Right cardiac atrium (tissue), 5 donors: ENCODE data around the gene MKKS. TPM values are rescaled to one million over a fixed set of nuclear protein-coding genes. Genes with fewer than 3 reads are reported as not detected.

Experiments
- ATAC-seq, 2 donors: fragments of 200-7000 bp; cut with Tn5 transposase; one replicate each; pipeline versions ENCODE4 v1.8.0 to v1.9.1; 2020; ENCODE audit warnings: moderate library complexity in 2 of 2, mild to moderate bottlenecking in 1 of 2
- DNase-seq, 3 donors: peaks; one replicate each; pipeline ENCODE4 v3.0.0-alpha.2; 2020
- H3K27ac ChIP-seq: one replicate; pipeline ENCODE4 v1.5.1; 2013; ENCODE audit warnings: mild to moderate bottlenecking, low read length, control low read depth, moderate library complexity
- H3K27me3 ChIP-seq: one replicate; pipeline ENCODE4 v1.6.1; 2013; ENCODE audit not compliant: control insufficient read depth, insufficient read depth
- H3K4me1 ChIP-seq: one replicate; pipeline ENCODE4 v1.6.1; 2013; ENCODE audit warnings: low read length; ENCODE audit not compliant: control insufficient read depth, insufficient read depth
- H3K4me3 ChIP-seq: one replicate; pipeline ENCODE4 v1.5.1; 2013; ENCODE audit warnings: low read length, control low read depth
- H3K9me3 ChIP-seq: one replicate; pipeline ENCODE4 v1.6.1; 2013; ENCODE audit warnings: low read length; ENCODE audit not compliant: control insufficient read depth
- WGBS: extraction: QIAGEN DNeasy Blood & Tissue Kit; methylation state at CpG from one replicate; pipeline ENCODE4 v1.1.7; 2013; 5-methylcytosine and 5-hydroxymethylcytosine counted together
- intact Hi-C, 4 donors: fragments of 100-400 bp; cut with DNase I; formaldehyde crosslinking; loops; one replicate each; pipeline versions ENCODE4 v1.11.0 to v1.14.0; 2022 to 2023
- polyA plus RNA-seq: library from polyadenylated mRNA; stranded (reverse); fragments of 200-250 nt; gene quantifications from one replicate; pipeline ENCODE4 v1.2.3, GENCODE V29; 2013
- total RNA-seq, 4 donors: library from RNA; stranded (reverse); fragmentation: NEBNext Ultra II Directional; extraction: Animal tissue kit (Norgen Biotek cat#: 25700); gene quantifications; one replicate each; pipeline ENCODE4 v1.2.1, GENCODE V29; 2021
- donor health status: healthy with polysubstance abuse.
- donor health status: DM: no; HTN: yes; CAD: no.
- donor health status: DM: no; HTN: no; CAD: no.
- donor health status: DM: no; HTN: yes; CAD: no; lungs with severe emphysema.
- donor health status: DM: yes; HTN: yes; CAD: no.

MKKS gene
- total and polyA plus RNA-seq, 5 donors = 20.0 to 32.3 (median 28.8) TPM

DNA sequence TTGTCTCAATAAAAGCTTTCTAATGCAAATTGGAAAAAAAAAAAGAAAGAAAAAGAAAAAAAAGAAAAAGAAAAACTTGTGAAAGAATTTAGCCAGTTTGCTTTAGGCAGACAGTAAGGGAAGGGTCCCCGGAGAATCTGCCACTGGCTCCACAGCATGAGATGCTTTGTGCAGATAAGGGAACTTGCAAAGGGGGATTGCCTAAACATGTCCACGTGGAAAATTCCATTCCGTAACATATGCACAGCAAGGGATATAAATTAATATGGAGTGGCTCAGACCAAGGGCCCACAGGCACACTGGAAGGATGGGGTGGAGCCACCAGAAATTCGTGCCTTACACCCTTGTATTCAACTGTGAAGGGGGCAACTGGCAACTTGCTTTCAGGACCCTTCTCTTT is 45.4 kb downstream of the MKKS start:
- Histone ChIP-seq H3K9me3 (no peaks in the 10 kb centered on the region), H3K27me3 (no peaks in the 10 kb centered on the region), H3K4me3 (no peak overlapping the region), H3K4me1 (no peaks in the 10 kb centered on the region), H3K27ac (no peak overlapping the region)
- 78% methylated on average over 4 of the region's 4 CpGs for WGBS
- intact Hi-C loops = no loop called here
- ATAC-seq (no peak), DNase-seq (no peak)

- 92% methylated on average over 4 of the region's 4 CpGs for WGBS
- Histone ChIP-seq H3K27me3 (no peaks in the 10 kb centered on the region), H3K4me1 (no peaks in the 10 kb centered on the region), H3K4me3 (no peak overlapping the region), H3K27ac (no peak overlapping the region), H3K9me3 (no peaks in the 10 kb centered on the region)
- no peak for ATAC-seq
- intact Hi-C loops = no loop called here
- DNase-seq = no peak
These were observed 46.3 kb downstream of the MKKS start for GRCh38 chr20:10387686-10388085.

GRCh38 chr20:10385850-10386544 is 48.0 kb downstream of the MKKS start:
- no peak for DNase-seq
- Histone ChIP-seq H3K4me1 (no peaks in the 10 kb centered on the region), H3K27me3 (no peaks in the 10 kb centered on the region), H3K4me3 (no peak overlapping the region), H3K9me3 (no peaks in the 10 kb centered on the region), H3K27ac (no peak overlapping the region)
- intact Hi-C loops = no loop called here
- whole genome bisulfite sequencing = 51% methylated on average over 4 of the region's 4 CpGs
- no peak for ATAC-seq

DNA sequence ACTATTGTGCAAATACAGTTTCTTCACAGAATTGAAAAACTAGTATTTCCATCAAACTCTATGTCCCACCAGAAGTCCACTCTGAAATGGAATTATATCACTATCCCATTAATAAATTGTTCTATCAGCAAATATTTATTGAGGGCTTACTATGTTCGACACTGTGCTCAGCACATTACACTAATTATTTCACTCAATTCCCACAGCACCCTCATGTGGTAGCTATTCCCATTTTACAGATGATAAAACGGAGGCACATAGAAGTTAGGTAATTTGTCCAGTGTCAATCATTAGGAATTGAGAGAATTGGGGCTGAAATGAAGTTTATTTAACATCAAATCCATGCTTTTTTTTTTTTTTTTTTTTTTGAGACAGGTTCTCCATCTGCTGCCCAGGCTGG is 52.5 kb downstream of the MKKS start:
- H3K4me3 ChIP-seq = no peak overlapping the region
- ATAC-seq = no peak
- 84% methylated on average over 2 of the region's 2 CpGs for WGBS
- no peaks in the 10 kb centered on the region for H3K9me3 ChIP-seq
- H3K4me1 ChIP-seq = no peaks in the 10 kb centered on the region
- no peak overlapping the region for H3K27ac ChIP-seq
- intact Hi-C loops = no loop called here
- DNase-seq = no peak
- H3K27me3 ChIP-seq = no peaks in the 10 kb centered on the region

GRCh38 chr20:10379761-10380160 is 54.3 kb downstream of the MKKS start:
- Histone ChIP-seq H3K27ac (no peak overlapping the region), H3K27me3 (no peaks in the 10 kb centered on the region), H3K4me3 (no peak overlapping the region), H3K4me1 (no peaks in the 10 kb centered on the region), H3K9me3 (no peaks in the 10 kb centered on the region)
- intact Hi-C loops = no loop called here
- ATAC-seq (no peak), DNase-seq (no peak)
- WGBS = 64% methylated on average over 7 of the region's 7 CpGs

- DNase-seq = no peak
- no peak overlapping the region for H3K27ac ChIP-seq
- H3K9me3 ChIP-seq = no peaks in the 10 kb centered on the region
- intact Hi-C loops = no loop called here
- no peaks in the 10 kb centered on the region for H3K4me1 ChIP-seq
- no peak for ATAC-seq
- H3K27me3 ChIP-seq = no peaks in the 10 kb centered on the region
- H3K4me3 ChIP-seq = no peak overlapping the region
- 87% methylated on average over 6 of the region's 6 CpGs for WGBS
These were observed 57.5 kb downstream of the MKKS start for GRCh38 chr20:10376270-10377075.

DNA sequence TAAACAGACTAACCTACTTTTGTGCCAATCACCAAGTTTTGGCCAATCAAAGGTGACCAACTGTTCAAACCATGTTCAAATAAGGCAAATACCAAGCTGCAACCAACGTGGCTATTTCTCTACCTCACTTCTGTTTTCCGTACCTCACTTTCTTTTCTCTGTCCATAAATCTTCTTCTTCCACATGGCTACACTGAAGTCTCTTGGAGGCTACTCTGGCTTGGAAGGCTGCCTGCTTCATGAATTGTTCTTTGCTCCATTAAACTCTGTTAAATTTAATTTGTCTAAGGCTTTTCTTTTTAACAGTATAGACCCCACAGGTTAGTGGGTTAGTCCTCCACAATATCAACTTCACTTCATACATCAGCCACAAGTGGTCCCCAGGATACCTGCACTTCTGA is 58.8 kb downstream of the MKKS start:
- Histone ChIP-seq H3K4me1 (no peaks in the 10 kb centered on the region), H3K9me3 (no peaks in the 10 kb centered on the region), H3K27me3 (no peaks in the 10 kb centered on the region), H3K27ac (no peak overlapping the region), H3K4me3 (no peak overlapping the region)
- ATAC-seq (no peak), DNase-seq (no peak)
- intact Hi-C loops = no loop called here
- WGBS = 76% methylated on average over 2 of the region's 2 CpGs

DNA sequence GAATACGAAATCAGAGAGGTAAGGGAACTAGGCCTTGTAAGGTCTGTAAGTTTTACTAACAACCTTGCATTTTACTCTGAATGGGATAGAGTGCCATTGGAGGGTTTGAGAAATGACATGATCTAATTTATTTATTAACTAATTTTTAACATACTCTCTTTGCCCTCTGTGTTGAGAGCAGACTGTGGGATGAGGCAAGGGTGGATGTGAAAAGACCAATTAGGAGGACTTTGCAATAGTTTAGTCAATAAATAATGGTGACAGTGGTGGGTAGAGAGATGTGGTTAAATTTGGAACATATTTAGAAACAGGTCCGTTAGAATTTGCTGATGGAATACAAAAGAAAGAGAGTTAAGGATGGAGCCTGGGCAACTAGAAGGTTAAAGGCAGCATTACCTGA is 60.0 kb downstream of the MKKS start:
- intact Hi-C loops = no loop called here
- 83% methylated on average over 2 of the region's 2 CpGs for WGBS
- no peaks in the 10 kb centered on the region for H3K27me3 ChIP-seq
- DNase-seq (no peak), ATAC-seq (no peak)
- H3K9me3 ChIP-seq = no peaks in the 10 kb centered on the region
- H3K27ac ChIP-seq = no peak overlapping the region
- no peak overlapping the region for H3K4me3 ChIP-seq
- peaks cover 2% of the 10 kb centered on the region for H3K4me1 ChIP-seq

DNA sequence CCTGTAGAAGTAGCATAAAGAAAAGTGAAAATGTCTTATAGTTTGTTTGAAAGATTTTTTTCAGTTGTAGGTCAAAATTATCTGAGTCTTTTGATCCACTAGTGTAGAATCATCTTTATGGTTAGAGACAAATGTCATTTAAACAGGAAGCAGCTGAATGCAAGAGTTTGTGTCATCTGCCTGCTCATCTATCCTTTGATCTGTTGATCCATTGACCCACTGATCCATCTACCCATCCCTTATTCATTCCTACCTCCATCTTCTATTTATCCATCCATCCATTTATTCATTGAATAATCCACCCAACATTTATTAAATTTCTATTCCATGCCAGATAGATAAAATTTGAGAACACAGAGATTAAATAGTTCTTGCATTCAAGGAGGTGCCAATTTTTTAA is 62.6 kb downstream of the MKKS start:
- H3K4me1 ChIP-seq = peaks cover 2% of the 10 kb centered on the region
- H3K4me3 ChIP-seq = no peak overlapping the region
- H3K9me3 ChIP-seq = no peaks in the 10 kb centered on the region
- ATAC-seq (no peak), DNase-seq (no peak)
- no peak overlapping the region for H3K27ac ChIP-seq
- intact Hi-C loops = no loop called here
- no peaks in the 10 kb centered on the region for H3K27me3 ChIP-seq

- Histone ChIP-seq H3K27me3 (no peaks in the 10 kb centered on the region), H3K9me3 (no peaks in the 10 kb centered on the region), H3K4me3 (no peak overlapping the region), H3K4me1 (peaks cover 2% of the 10 kb centered on the region), H3K27ac (no peak overlapping the region)
- DNase-seq (no peak), ATAC-seq (no peak)
- 65% methylated on average over 8 of the region's 8 CpGs for WGBS
- intact Hi-C loops = no loop called here
These were observed 63.7 kb downstream of the MKKS start for GRCh38 chr20:10370091-10370887.

GRCh38 chr20:10369723-10370090 is 64.3 kb downstream of the MKKS start:
- intact Hi-C loops = no loop called here

More at GRCh38 chr20:10369723-10370090, 64.3 kb downstream of the MKKS start:
- no peak overlapping the region for H3K4me3 ChIP-seq
- no peaks in the 10 kb centered on the region for H3K9me3 ChIP-seq
- 39% methylated on average over 4 of the region's 4 CpGs for WGBS
- no peak overlapping the region for H3K27ac ChIP-seq
- ATAC-seq = peak in 1 of 2 donors; percentile 54
- peaks cover 2% of the 10 kb centered on the region for H3K4me1 ChIP-seq
- H3K27me3 ChIP-seq = no peaks in the 10 kb centered on the region
- DNase-seq = peak in 1 of 3 donors; percentile 13
